OCI-LY7 (cell line): ENCODE results near the gene PEX5L. TPM values are rescaled to one million over a fixed set of nuclear protein-coding genes. Genes with fewer than 3 reads are reported as not detected.

ENCODE experiments used
- BruUV-seq: library from RNA; stranded (reverse); fragments of 400-500 nt; replicated peaks from 2 replicates; lab custom pipeline; 2021; lab: Mats Ljungman, UMichigan
- CTCF ChIA-PET: fragments of 300-600 bp; sonication (Branson Sonifier 250); formaldehyde crosslinking; loops from one replicate; lab custom pipeline; 2022; ENCODE audit warnings: antibody characterized with exemption; ENCODE audit not compliant: unreplicated experiment; lab: Charles Lee
- POLR2A ChIA-PET: fragments of 300-600 bp; sonication (Branson Sonifier 250); formaldehyde crosslinking; loops from one replicate; lab custom pipeline; 2022; ENCODE audit warnings: antibody characterized with exemption; lab: Charles Lee
- DNase-seq: peaks from one replicate; pipeline ENCODE4 v3.0.0-alpha.2; 2015; ENCODE audit warnings: low spot score
- H2AFZ ChIP-seq: fragments of 200-600 bp; sonication (generic), shearing (Covaris generic); 2 replicates; pipeline ENCODE4 v1.6.1; 2014; ENCODE audit warnings: mild to moderate bottlenecking, antibody characterized with exemption, low read length, moderate library complexity
- H3K27ac ChIP-seq: fragments of 200-600 bp; sonication (generic); 2 replicates; pipeline ENCODE4 v1.5.1; 2014; ENCODE audit warnings: mixed run types, low read depth, mild to moderate bottlenecking, moderate library complexity, low read length, inconsistent platforms; ENCODE audit not compliant: poor library complexity, severe bottlenecking
- H3K36me3 ChIP-seq: fragments of 200-600 bp; sonication (generic); 2 replicates; pipeline ENCODE4 v1.6.1; 2014; ENCODE audit warnings: mild to moderate bottlenecking, antibody characterized with exemption, low read length, moderate library complexity, mixed read lengths; ENCODE audit not compliant: insufficient read depth
- H3K4me1 ChIP-seq: fragments of 200-600 bp; sonication (generic); 2 replicates; pipeline ENCODE4 v1.5.1; 2014; ENCODE audit warnings: mild to moderate bottlenecking, low read length; ENCODE audit not compliant: insufficient read depth, poor library complexity, severe bottlenecking
- H3K4me2 ChIP-seq: fragments of 200-600 bp; sonication (generic); 2 replicates; pipeline ENCODE4 v1.6.1; 2014; ENCODE audit warnings: mild to moderate bottlenecking, low read length
- H3K4me3 ChIP-seq: fragments of 200-600 bp; sonication (generic); 2 replicates; pipeline ENCODE4 v1.5.1; 2014; ENCODE audit warnings: mild to moderate bottlenecking, low read depth, low read length; ENCODE audit not compliant: poor library complexity, severe bottlenecking
- H3K79me2 ChIP-seq: fragments of 200-600 bp; sonication (generic); 2 replicates; pipeline ENCODE4 v1.6.1; 2016; ENCODE audit warnings: low read depth, mild to moderate bottlenecking, low read length, moderate library complexity, mixed read lengths; ENCODE audit not compliant: insufficient read depth
- H3K9me2 ChIP-seq: fragments of 200-600 bp; sonication (generic); 2 replicates; pipeline ENCODE4 v1.6.1; 2016; ENCODE audit warnings: mild to moderate bottlenecking, low read length, mixed read lengths; ENCODE audit not compliant: insufficient read depth
- H3K9me3 ChIP-seq: fragments of 200-600 bp; sonication (generic); 2 replicates; pipeline ENCODE4 v1.6.1; 2014; ENCODE audit warnings: mild to moderate bottlenecking, mixed run types, low read length, mixed read lengths
- H4K20me1 ChIP-seq: fragments of 200-600 bp; sonication (generic); 2 replicates; pipeline ENCODE4 v1.6.1; 2014; ENCODE audit warnings: mild to moderate bottlenecking, antibody characterized with exemption, low read length, moderate library complexity, mixed read lengths; ENCODE audit not compliant: insufficient read depth
- EZH2phosphoT487 ChIP-seq: fragments of 200-600 bp; sonication (generic); IDR thresholded peaks from 2 replicates; pipeline ENCODE4 v1.6.1; 2018; ENCODE audit warnings: low read depth, borderline replicate concordance, mild to moderate bottlenecking, mixed run types, antibody characterized with exemption, low read length, moderate library complexity, mixed read lengths
- intact Hi-C: fragments of 100-400 bp; cut with micrococcal nuclease; formaldehyde crosslinking; loops from one replicate; pipeline ENCODE4 v1.10.0; 2022; ENCODE audit not compliant: unreplicated experiment
- total RNA-seq, 2 experiments: library from RNA; depleted of rRNA in 1 of 2; stranded (reverse); fragments of >200 nt in 1 of 2; shearing (Covaris generic) in 1 of 2; gene quantifications; 2 replicates each; pipeline ENCODE4 v1.2.3, GENCODE V29; 2014 to 2022
- TF ChIP-seq, protein P1 (sequence below): fragments of 200-600 bp; sonication (generic); conservative IDR thresholded peaks from 2 replicates; pipeline ENCODE4 v1.5.1; 2014; ENCODE audit warnings: mild to moderate bottlenecking, antibody characterized with exemption, low read length, moderate library complexity, mixed read lengths

PEX5L gene
- total RNA-seq, 2 experiments from 2014 or later: not detected

DNA sequence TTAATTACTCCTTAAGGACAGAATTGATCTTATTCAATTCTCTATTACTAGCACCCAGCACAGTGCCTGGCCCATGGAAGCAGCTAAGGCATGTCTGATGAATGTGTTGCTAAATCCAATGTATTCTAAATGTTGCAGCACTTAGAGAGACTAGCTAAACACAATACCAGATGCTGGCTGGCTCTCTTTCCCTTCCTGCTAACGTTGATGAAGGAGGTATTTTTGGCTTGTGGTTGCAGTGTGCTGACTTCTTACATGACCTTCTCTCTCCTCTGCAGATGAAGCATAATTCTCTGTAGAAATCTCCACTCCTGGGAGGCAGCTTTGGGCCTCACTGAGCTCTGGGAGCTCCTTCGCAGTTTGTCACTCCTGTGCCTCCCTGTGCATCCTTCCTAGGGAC, 183.6 kb downstream of the PEX5L start:
- Histone ChIP-seq H3K79me2 (no peaks in the 10 kb centered on the region), H3K36me3 (no peaks in the 10 kb centered on the region), H3K27ac (no peak overlapping the region), H2AFZ (no peak overlapping the region), H3K9me2 (no peaks in the 10 kb centered on the region), H3K4me2 (no peak overlapping the region; the same call in 1 of the 2 replicates), H3K9me3 (no peaks in the 10 kb centered on the region), H3K4me1 (no peaks in the 10 kb centered on the region), H4K20me1 (no peaks in the 10 kb centered on the region), H3K4me3 (no peak overlapping the region)
- no TSS peak for BruUV-seq
- intact Hi-C loops: no loop called here
- ChIA-PET POLR2A (interaction anchor here (0.6 to 1.3 kb wide), 3 partner anchors 26 to 41 kb away, joined by 3 to 4 read pairs (median 3); no protein-coding TSS in a partner anchor), CTCF (interaction anchor here (1.0 kb wide), 1 partner anchor 13 kb away, joined by 3 read pairs; no protein-coding TSS in a partner anchor)
- TF ChIP-seq, protein P1, sequence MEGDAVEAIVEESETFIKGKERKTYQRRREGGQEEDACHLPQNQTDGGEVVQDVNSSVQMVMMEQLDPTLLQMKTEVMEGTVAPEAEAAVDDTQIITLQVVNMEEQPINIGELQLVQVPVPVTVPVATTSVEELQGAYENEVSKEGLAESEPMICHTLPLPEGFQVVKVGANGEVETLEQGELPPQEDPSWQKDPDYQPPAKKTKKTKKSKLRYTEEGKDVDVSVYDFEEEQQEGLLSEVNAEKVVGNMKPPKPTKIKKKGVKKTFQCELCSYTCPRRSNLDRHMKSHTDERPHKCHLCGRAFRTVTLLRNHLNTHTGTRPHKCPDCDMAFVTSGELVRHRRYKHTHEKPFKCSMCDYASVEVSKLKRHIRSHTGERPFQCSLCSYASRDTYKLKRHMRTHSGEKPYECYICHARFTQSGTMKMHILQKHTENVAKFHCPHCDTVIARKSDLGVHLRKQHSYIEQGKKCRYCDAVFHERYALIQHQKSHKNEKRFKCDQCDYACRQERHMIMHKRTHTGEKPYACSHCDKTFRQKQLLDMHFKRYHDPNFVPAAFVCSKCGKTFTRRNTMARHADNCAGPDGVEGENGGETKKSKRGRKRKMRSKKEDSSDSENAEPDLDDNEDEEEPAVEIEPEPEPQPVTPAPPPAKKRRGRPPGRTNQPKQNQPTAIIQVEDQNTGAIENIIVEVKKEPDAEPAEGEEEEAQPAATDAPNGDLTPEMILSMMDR: no peak
- no peak for TF ChIP-seq EZH2phosphoT487
- DNase-seq: no peak

DNA sequence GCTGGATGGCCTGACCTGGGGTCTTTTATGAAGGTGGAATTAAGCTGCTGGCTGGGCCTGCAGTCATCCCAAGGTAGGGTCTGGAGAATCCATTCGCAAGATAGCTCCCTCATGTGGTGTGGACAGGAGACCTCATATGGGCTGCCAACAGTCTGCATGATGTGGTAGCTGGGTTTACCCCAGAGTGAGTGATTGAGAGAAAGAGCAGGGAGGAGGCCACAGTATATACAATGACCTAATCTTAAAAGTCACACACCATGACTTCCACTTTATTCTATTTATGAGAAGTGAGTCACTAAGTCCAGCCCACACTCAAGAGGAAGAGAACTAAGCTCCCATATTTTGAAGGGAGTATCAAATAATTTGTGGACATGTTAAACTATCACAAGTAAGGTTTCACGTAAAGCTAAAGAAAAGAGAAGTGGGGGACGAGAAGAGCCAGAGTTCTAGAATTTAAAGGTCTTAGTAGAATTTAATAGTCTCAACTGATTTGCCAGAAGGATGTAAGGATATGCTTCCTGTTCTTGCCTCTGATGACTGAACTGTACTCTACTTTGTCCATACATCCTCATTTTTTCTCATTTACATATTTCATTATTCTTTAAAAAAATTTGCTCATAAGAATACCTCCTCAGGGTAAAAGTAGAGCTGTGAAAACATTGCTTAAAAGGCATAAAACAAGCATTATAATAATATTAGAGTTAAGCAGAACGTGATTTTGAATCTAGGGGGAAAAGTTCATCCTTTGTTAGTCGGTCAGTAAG, 184.4 kb downstream of the PEX5L start:
- CTCF ChIA-PET: no interaction called here
- Histone ChIP-seq H3K27ac (no peak overlapping the region), H3K36me3 (no peaks in the 10 kb centered on the region), H2AFZ (no peak overlapping the region), H3K79me2 (no peaks in the 10 kb centered on the region), H3K4me1 (no peaks in the 10 kb centered on the region), H4K20me1 (no peaks in the 10 kb centered on the region), H3K9me3 (no peaks in the 10 kb centered on the region), H3K4me2 (no peak overlapping the region), H3K4me3 (no peak overlapping the region), H3K9me2 (no peaks in the 10 kb centered on the region)
- POLR2A ChIA-PET: interaction anchor here (0.8 to 1.3 kb wide), 2 partner anchors 22 to 27 kb away, joined by 3 to 4 read pairs; no protein-coding TSS in a partner anchor
- no peak for TF ChIP-seq EZH2phosphoT487
- TF ChIP-seq, protein P1: peak; percentile 38
- intact Hi-C loops: no loop called here
- no TSS peak for BruUV-seq
- DNase-seq: no peak

DNA sequence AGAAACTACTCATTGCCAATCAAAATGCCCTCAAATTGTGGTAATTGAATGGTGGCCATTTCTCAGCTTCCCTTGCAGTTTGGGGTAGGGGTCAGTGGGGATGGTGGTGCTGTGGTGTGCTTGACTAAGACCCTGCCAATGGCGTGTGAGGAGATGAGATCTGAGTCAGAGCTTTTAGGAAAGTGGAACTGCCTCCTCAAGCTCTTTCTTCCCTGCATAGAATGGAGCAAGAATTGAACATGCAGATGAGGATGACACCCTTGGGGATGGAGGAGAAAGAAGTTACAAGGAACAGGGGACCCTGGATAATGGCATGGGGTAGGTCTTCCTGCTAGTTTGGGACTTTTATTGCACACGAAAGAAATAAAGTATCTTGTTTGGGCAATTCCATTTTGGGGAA, 188.0 kb downstream of the PEX5L start:
- Histone ChIP-seq H3K4me1 (no peaks in the 10 kb centered on the region), H3K36me3 (no peaks in the 10 kb centered on the region), H3K79me2 (no peaks in the 10 kb centered on the region), H2AFZ (no peak overlapping the region), H3K4me3 (no peak overlapping the region), H3K4me2 (no peak overlapping the region), H3K9me3 (no peaks in the 10 kb centered on the region), H4K20me1 (no peaks in the 10 kb centered on the region), H3K9me2 (no peaks in the 10 kb centered on the region), H3K27ac (no peak overlapping the region)
- no TSS peak for BruUV-seq
- no peak for DNase-seq
- TF ChIP-seq, protein P1: no peak
- no peak for TF ChIP-seq EZH2phosphoT487
- intact Hi-C loops: no loop called here
- ChIA-PET CTCF (no interaction called here), POLR2A (interaction anchor here (0.6 to 2.4 kb wide), 5 partner anchors 9 to 1805 kb away, joined by 3 to 7 read pairs (median 4); no protein-coding TSS in a partner anchor)
